Kasumi-1 (cell line): ENCODE measurements around the gene RNU2-63P.
"Not testable (repeated sequence)": the region's sequence is repeated elsewhere in the genome, so short reads cannot be mapped to it uniquely, and the experiment has no call there.

Experiments used
- DNase-seq, 2 experiments: peaks; one replicate each; lab custom pipeline; 2025; lab: John Stamatoyannopoulos, UW

Gene RNU2-63P

GRCh38 chr2:88016086-88016959 is at the start of gene RNU2-63P:
RNU2-63P (minus strand) TSS chr2:88016547.
- peak; percentile 86 to 89 for DNase-seq

GRCh38 chr2:88061295-88061694 is 44.9 kb upstream of the RNU2-63P start:
- no peak for DNase-seq

GRCh38 chr2:88060907-88061275 is 44.5 kb upstream of the RNU2-63P start:
- no peak for DNase-seq

GRCh38 chr2:88059979-88060906 is 43.9 kb upstream of the RNU2-63P start:
- DNase-seq, result peak; percentile 64 to 77

- no peak for DNase-seq
These were observed 41.8 kb upstream of the RNU2-63P start for GRCh38 chr2:88058191-88058590.

DNA sequence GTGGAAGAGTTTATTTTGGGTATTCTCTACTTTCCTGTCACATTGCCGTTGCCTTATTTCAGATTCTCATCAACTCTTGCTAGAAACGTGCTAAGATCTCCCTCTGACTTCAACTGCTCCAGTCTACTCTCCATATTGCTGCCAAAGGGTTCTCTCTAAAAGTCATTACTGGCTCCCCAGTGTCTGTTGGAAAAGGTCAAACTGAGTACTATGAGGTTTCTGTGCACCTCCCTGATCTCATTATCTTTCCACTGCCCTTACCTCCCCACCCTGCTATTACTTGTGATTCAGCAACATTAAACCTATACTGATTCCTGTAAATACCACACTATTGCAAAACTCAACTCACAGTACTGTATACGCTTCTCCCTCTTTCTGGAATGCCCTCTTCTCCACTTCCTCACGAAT is 41.1 kb upstream of the RNU2-63P start:
- DNase-seq, result no peak

DNA sequence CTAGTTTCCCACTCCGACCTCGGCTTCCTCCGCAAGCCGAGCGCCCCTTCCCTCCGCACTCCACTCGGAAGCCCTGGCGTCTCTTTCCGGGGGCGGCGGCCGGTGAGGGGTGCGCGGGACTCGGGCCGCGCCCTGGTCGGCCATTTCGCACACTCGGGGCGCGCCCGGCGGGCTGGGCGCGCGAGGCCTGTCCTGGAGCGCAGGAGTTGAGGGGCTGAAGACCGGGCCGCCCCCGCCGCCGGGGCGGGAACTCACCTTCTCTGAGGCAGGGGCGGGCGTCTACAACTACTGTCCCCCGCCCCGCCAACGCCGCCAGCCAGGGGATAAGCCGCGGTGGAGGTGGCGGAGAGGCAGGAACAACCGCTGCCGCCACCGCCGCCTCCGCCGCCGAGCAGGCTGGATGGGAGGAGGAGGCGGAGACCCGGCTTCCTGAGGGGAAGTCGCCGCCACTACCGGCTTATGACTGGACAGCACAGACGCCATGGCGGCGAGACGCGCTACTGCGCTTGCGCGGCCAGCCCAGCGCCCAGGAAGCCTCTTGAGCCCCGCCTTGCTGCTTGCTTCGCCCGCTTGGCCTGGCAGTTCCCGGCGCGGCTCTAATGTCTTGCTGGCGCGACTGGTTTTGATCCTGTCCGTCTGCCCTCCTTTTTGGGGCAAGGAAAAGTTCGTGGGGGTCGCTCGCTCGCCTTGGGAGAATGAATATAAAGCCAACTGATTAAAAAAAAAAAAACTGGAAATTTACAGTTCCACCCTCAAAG is 39.2 kb upstream of the RNU2-63P start, which contains the start of gene KRCC1:
TSS of gene KRCC1 (minus strand) at position 413 of the 758 bp plus-strand sequence. CDS start 27,220 bp downstream, outside the sequence.
- peak; percentile 89 to 90 for DNase-seq

DNA sequence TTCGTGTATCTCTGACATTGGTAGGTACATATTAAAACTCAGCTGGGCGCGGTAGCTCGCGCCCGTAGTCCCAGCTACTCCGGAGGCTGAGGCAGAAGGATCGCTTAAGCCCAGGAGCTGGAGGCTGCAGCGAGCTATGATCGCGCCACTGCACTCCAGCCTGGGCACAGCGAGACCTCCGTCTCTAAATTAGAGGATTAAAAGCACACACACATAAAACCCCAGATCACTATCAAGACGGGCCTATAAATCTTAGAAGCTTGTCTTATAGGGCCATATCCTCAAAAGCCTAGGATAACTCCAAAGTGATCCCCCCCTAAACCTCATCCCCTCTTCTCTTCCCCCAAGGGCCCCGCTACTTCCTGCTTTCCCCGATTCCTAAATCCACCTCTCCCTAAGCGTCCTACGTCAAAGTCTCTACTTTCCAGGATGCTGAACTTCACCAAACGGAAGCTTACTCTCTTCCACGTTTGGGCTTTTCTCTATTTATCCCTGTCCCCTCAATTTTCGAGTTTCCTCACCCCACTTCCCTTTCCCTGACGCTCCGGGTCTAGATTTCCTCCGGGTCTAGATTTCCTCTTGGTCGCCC is 38.5 kb upstream of the RNU2-63P start:
- DNase-seq, result peak; percentile 42 to 43

GRCh38 chr2:88053934-88054781 is 37.8 kb upstream of the RNU2-63P start:
- peak in 1 of 2 experiments; percentile 17 for DNase-seq

GRCh38 chr2:88053296-88053695 is 36.9 kb upstream of the RNU2-63P start:
- no peak for DNase-seq

DNA sequence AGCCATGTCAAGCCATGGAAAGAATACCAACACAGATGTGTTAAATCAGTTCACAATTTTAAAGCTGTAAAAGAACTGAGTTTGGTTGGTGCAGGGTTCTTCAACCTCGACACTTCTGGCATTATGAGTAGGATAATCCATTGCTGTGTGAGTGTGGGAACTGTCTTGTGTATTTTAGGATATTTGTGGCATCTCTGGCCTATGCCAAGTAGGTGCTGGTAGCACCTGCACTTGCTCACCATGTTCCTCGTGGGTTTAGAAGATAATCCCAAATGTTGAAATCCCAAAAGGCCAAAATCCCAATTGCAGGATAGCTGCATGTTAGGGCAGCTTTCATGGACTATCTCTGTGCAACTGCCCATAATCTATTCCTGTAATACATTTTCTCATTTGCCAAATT is 35.4 kb upstream of the RNU2-63P start:
- DNase-seq, result no peak

GRCh38 chr2:88049622-88050021 is 33.3 kb upstream of the RNU2-63P start:
- no peak for DNase-seq

GRCh38 chr2:88048541-88048940 is 32.2 kb upstream of the RNU2-63P start:
- DNase-seq, result no peak

DNA sequence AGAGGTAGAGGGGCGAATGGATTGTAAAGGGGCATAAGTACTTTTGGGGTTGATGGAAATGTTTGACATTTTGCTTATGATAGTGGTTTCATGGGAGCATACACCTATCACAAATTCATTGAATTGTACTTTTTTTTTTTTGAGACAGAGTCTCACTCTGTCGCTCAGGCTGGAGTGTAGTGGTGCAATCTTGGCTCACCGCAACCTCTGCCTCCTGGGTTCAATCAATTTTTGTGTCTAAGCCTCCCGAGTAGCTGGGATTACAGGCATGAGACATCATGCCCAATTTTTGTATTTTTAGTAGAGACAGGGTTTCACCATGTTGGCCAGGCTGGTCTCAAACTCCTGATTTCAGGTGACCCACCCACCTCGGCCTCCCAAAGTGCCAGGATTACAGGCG is 29.2 kb upstream of the RNU2-63P start:
- DNase-seq, result not testable (repeated sequence)

DNA sequence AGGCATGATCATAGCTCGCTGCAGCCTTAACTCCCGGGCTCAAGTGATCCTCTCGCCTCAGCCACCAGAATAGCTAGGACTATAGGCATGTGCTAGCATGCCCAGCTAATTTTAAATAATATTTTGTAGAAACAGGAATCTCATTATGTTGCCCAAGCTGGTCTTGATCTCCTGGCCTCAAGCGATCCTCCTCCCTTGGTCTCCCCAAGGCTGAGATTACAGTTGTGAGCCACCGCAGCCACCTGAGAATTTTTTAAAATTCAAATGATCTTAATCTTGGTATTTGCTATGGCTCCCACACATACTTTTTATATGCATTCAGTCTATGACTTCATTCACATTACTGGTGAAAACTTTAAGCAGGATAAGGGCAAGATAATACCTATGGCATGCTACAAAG is 26.1 kb upstream of the RNU2-63P start:
- DNase-seq, result no peak

- DNase-seq, result no peak
These were observed 22.1 kb upstream of the RNU2-63P start for GRCh38 chr2:88038263-88039105.

DNA sequence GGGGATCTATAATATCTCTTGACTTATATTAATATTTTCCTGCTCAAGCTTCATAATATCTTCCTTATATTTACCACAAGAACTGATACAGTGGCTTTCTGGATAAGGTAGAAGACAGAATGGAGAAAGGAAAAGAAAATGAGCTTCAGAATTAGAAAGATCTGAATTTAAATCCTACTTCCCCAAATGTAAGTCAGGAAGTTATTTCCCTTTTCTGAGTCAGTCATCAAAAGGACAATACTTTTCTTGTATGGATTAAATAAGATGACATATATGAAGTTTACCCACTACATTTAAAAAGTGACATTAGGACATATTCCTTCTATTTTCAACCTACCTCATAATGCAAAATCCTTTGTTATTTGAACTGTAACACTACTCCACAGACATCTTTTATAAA is 20.3 kb upstream of the RNU2-63P start:
- peak in 1 of 2 experiments; percentile 40 for DNase-seq

- DNase-seq, result no peak
These were observed 19.8 kb upstream of the RNU2-63P start for GRCh38 chr2:88036182-88036581.

GRCh38 chr2:88032070-88032702 is 15.8 kb upstream of the RNU2-63P start:
- no peak for DNase-seq
